H1 (cell line): ENCODE measurements around the gene MINPP1.

Experiments
- CEBPB ChIP-seq: IDR thresholded peaks from 2 replicates; pipeline ENCODE4 v1.6.1; 2012; ENCODE audit warnings: low read depth, low read length
- CTCF ChIP-seq, 3 experiments: IDR thresholded peaks; 1 replicate in 2 of 3; 2 replicates in 1 of 3; pipeline versions ENCODE4 v1.5.1 to v1.6.1; 2011; ENCODE audit warnings: low read length in 3 of 3, mild to moderate bottlenecking in 3 of 3, inconsistent platforms in 2 of 3, low read depth in 1 of 3, moderate library complexity in 1 of 3; ENCODE audit not compliant: insufficient read depth in 1 of 3; ENCODE audit errors: control extremely low read depth in 1 of 3
- EZH2 ChIP-seq: fragments of 200-600 bp; sonication (generic); IDR thresholded peaks from 2 replicates; pipeline ENCODE4 v1.7.1; 2012; ENCODE audit warnings: low read depth, mild to moderate bottlenecking, moderate library complexity, low read length, inconsistent platforms; ENCODE audit not compliant: severe bottlenecking
- KDM1A ChIP-seq: fragments of 200-600, 300-600 bp; sonication (generic); IDR thresholded peaks from 2 replicates; pipeline ENCODE4 v1.7.1; 2016; ENCODE audit warnings: mild to moderate bottlenecking, low read length, borderline replicate concordance
- PHF8 ChIP-seq: fragments of 200-600 bp; sonication (generic); conservative IDR thresholded peaks from 2 replicates; pipeline ENCODE4 v1.7.1; 2012; ENCODE audit warnings: low read depth, mild to moderate bottlenecking, inconsistent platforms, low read length, moderate library complexity
- POLR2A ChIP-seq, 2 experiments: IDR thresholded peaks; 1 replicate in 1 of 2; 2 replicates in 1 of 2; pipeline ENCODE4 v1.6.1; 2011; ENCODE audit warnings: low read depth in 2 of 2, low read length in 2 of 2, mild to moderate bottlenecking in 2 of 2; ENCODE audit errors: control extremely low read depth in 1 of 2
- POLR2AphosphoS5 ChIP-seq: IDR thresholded peaks from 2 replicates; pipeline ENCODE4 v1.6.1; 2011; ENCODE audit warnings: low read depth, low read length
- RAD21 ChIP-seq, 2 experiments: IDR thresholded peaks in 1 of 2; conservative IDR thresholded peaks in 1 of 2; 2 replicates each; pipeline ENCODE4 v1.6.1; 2011; ENCODE audit warnings: low read depth in 2 of 2, low read length in 2 of 2, improper control_type of control experiment in 1 of 2, inconsistent platforms in 1 of 2, mild to moderate bottlenecking in 1 of 2, moderate library complexity in 1 of 2
- RFX5 ChIP-seq: IDR thresholded peaks from 2 replicates; pipeline ENCODE4 v1.6.1; 2011; ENCODE audit warnings: low read depth, low read length, improper control_type of control experiment, borderline replicate concordance
- SIRT6 ChIP-seq: IDR thresholded peaks from one replicate; pipeline ENCODE4 v1.7.1; 2012; ENCODE audit warnings: low read length, inconsistent platforms
- SIX5 ChIP-seq: IDR thresholded peaks from 2 replicates; pipeline ENCODE4 v1.6.1; 2011; ENCODE audit warnings: mild to moderate bottlenecking, low read depth, low read length

- TF ChIP-seq RAD21 (IDR thresholded peaks at IDR 0.05 in 1 of 2, conservative IDR thresholded peaks at IDR 0.05 in 1 of 2; ENCODE audit: low read depth in 2 of 2, low read length in 2 of 2) (no peak), CTCF (IDR thresholded peaks at IDR 0.05; ENCODE audit: control extremely low read depth in 1 of 3, insufficient read depth in 1 of 3, low read depth in 1 of 3, low read length in 3 of 3) (no peak), CEBPB (no peak), POLR2AphosphoS5 (no peak), POLR2A (IDR thresholded peaks at IDR 0.05; ENCODE audit: control extremely low read depth in 1 of 2, low read depth in 2 of 2, low read length in 2 of 2) (no peak), SIX5 (no peak), SIRT6 (no peak), KDM1A (no peak), PHF8 (no peak), RFX5 (no peak), EZH2 (no peak)
Measured at GRCh38 chr10:87500646-87501048, 4.0 kb upstream of the MINPP1 start.
